Pancreas (tissue), 10 donors: ENCODE data around the gene CASZ1. TPM values are rescaled to one million over a fixed set of nuclear protein-coding genes. Genes with fewer than 3 reads are reported as not detected.

Experiments used
- ATAC-seq, 4 donors: fragments of 200-7000 bp; cut with Tn5 transposase; one replicate each; pipeline versions ENCODE4 v1.8.0 to v1.9.1; 2020; ENCODE audit warnings: mild to moderate bottlenecking in 4 of 4, moderate library complexity in 4 of 4
- DNase-seq, 6 donors: peaks; one replicate each; pipeline ENCODE4 v3.0.0-alpha.2; 2020
- FAIRE-seq: peaks from 2 replicates; lab custom pipeline; 2012; peaks lifted over from hg19 to GRCh38; lab: Jason Lieb, UNC
- H3K27ac ChIP-seq, 4 donors: fragments of 200-600 bp; sonication (generic); 1 replicate in 3 of 4; 2 replicates in 1 of 4; pipeline versions ENCODE4 v1.5.0 to v1.8.0; 2020
- H3K27me3 ChIP-seq, 4 donors: fragments of 200-600 bp; one replicate each; pipeline ENCODE4 v1.8.0; 2021
- H3K36me3 ChIP-seq, 3 donors: fragments of 200-600 bp; sonication (generic) in 1 of 3; one replicate each; pipeline versions ENCODE4 v1.5.0 to v1.8.0; 2020 to 2021
- H3K4me1 ChIP-seq, 3 donors: fragments of 200-600 bp; one replicate each; pipeline ENCODE4 v1.8.0; 2021
- H3K4me3 ChIP-seq, 4 donors: fragments of 200-600 bp; sonication (generic) in 2 of 4; one replicate each; pipeline versions ENCODE4 v1.5.0 to v1.8.0; 2020 to 2021
- H3K9me3 ChIP-seq, 4 donors: fragments of 200-600 bp; one replicate each; pipeline ENCODE4 v1.8.0; 2021
- WGBS, 2 donors: extraction: QIAGEN DNeasy Blood & Tissue Kit; methylation state at CpG; one replicate each; pipeline ENCODE4 v1.1.7; 2013; 5-methylcytosine and 5-hydroxymethylcytosine counted together
- intact Hi-C, 3 donors: fragments of 100-400 bp; cut with DNase I; formaldehyde crosslinking; loops; one replicate each; pipeline versions ENCODE4 v1.11.1 to v1.14.2; 2022
- polyA plus RNA-seq, 2 donors: library from polyadenylated mRNA; stranded (reverse); fragments of 200-250 nt; gene quantifications; one replicate each; pipeline ENCODE4 v1.2.3, GENCODE V29; 2013
- total RNA-seq, 6 donors: library from RNA; stranded (reverse); fragmentation: NEBNext Ultra II Directional in 4 of 6; extraction: Animal tissue kit (Norgen Biotek cat#: 25700) in 4 of 6; gene quantifications; one replicate each; pipeline versions ENCODE4 v1.2.1 to v1.2.4, GENCODE V29; 2021 to 2023
- TF ChIP-seq, protein P1 (sequence below), 4 donors: fragments of 200-600 bp; sonication (generic) in 3 of 4; IDR thresholded peaks; one replicate each; pipeline versions ENCODE4 v1.5.0 to v1.8.0; 2021; ENCODE audit warnings: antibody characterized with exemption in 4 of 4
- donor health status: healthy with polysubstance abuse.
- donor health status: DM: no; HTN: no; CAD: no; lungs with moderate emphysema.
- donor health status: DM: no; HTN: no; CAD: no.
- donor health status: control.
- donor health status: control.
- donor health status: Bipolar disorder and iron deficiency.
- donor health status: DM: yes; HTN: yes; CAD: no.
- donor health status: DM: no; HTN: no; CAD: no.
- donor health status: DM: no; HTN: no; CAD: no.
- donor health status: DM: yes; HTN: yes; CAD: no.

CASZ1 gene
- total RNA-seq: 10 to 100 TPM; 12.3 to 18.9 (median 13.8) TPM
- 10 to 100 TPM in 1 of 2 donors, 1 to 10 TPM in 1; 6.7 to 16.0 TPM for polyA plus RNA-seq

DNA sequence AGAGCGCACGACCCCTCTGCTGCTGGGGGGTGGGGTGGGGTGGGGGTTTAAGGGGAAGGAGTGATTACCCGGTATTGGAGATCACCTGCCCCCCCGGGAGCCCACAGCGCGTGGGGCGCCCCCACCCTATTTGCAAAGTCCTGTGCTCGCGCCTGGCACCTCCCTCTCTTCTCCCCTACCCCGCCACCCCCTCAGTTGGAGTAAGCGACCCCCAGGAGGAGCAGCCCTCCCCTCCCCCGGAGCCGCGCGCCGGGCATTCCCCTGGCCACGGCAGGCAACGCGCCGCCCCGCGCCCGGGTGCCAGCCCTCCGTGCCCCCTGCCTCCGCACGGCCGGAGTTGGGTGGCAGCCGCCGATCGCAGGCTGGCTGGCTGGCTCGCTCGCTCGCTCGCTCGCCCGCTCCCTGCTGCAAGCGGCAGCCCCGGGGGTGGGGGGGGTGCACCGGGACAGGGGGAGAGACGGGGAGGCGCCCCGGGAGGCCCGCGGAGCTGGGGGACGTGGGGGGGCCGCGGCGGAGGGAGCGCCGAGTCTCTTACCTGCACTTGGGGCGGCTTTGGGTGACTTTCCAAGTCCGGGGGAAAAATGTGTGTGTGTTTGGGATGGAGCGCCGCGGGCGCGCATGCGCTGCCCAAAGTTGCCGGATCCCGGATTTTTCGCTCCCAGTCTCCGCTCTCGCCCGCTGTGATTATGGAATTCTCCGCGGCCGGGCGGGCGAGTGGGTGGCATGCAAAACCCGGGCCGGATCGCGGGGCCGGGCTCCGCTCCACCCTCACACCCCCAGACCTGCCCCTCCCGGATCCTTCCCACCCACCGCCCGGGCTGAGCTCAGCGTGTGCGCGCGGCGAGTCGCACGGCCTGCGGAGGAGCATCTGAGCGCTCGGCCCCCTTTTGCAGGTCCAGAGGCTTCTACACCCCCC is at the start of gene CASZ1:
CASZ1 (minus strand) TSS at position 618 of the 916 bp plus-strand sequence. CDS start 102,757 bp downstream, outside the sequence.
- Histone ChIP-seq H3K9me3 (no peaks in the 10 kb centered on the region), H3K27me3 (no peaks in the 10 kb centered on the region), H3K36me3 (no peaks in the 10 kb centered on the region), H3K4me3 (peak within 1 kb of the TSS; percentile 51 to 77 (median 60)), H3K4me1 (peaks cover 5 to 13% (median 7%) of the 10 kb centered on the region in 3 donors), H3K27ac (peak within 1 kb of the TSS in 3 of 4 donors; percentile 44 to 78 (median 49))
- TF ChIP-seq, protein P1, sequence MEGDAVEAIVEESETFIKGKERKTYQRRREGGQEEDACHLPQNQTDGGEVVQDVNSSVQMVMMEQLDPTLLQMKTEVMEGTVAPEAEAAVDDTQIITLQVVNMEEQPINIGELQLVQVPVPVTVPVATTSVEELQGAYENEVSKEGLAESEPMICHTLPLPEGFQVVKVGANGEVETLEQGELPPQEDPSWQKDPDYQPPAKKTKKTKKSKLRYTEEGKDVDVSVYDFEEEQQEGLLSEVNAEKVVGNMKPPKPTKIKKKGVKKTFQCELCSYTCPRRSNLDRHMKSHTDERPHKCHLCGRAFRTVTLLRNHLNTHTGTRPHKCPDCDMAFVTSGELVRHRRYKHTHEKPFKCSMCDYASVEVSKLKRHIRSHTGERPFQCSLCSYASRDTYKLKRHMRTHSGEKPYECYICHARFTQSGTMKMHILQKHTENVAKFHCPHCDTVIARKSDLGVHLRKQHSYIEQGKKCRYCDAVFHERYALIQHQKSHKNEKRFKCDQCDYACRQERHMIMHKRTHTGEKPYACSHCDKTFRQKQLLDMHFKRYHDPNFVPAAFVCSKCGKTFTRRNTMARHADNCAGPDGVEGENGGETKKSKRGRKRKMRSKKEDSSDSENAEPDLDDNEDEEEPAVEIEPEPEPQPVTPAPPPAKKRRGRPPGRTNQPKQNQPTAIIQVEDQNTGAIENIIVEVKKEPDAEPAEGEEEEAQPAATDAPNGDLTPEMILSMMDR (IDR thresholded peaks at IDR 0.05): no peak
- intact Hi-C loops: loop anchor here in 1 of 3 donors (10.0 kb wide), 1 partner anchor 281 kb away; no protein-coding TSS in a partner anchor
- ATAC-seq (peak; percentile 76 to 88 (median 84)), DNase-seq (peak; percentile 84 to 96 (median 89)), FAIRE-seq (no peak)
- WGBS, 2 donors: 0 to 1% methylated on average over 54 to 88 of the region's 88 CpGs

- TF ChIP-seq, protein P1 (IDR thresholded peaks at IDR 0.05): no peak
- 76 to 78% methylated on average over 2 of the region's 2 CpGs for WGBS, 2 donors
- DNase-seq: no peak
- no peak for FAIRE-seq
- Histone ChIP-seq H3K9me3 (no peaks in the 10 kb centered on the region), H3K4me1 (no peaks in the 10 kb centered on the region), H3K27ac (no peak overlapping the region), H3K4me3 (no peak overlapping the region), H3K27me3 (no peaks in the 10 kb centered on the region), H3K36me3 (no peaks in the 10 kb centered on the region)
- intact Hi-C loops: no loop called here
- ATAC-seq: no peak
Observed at GRCh38 chr1:10843697-10844096, 47.3 kb upstream of the CASZ1 start.

DNA sequence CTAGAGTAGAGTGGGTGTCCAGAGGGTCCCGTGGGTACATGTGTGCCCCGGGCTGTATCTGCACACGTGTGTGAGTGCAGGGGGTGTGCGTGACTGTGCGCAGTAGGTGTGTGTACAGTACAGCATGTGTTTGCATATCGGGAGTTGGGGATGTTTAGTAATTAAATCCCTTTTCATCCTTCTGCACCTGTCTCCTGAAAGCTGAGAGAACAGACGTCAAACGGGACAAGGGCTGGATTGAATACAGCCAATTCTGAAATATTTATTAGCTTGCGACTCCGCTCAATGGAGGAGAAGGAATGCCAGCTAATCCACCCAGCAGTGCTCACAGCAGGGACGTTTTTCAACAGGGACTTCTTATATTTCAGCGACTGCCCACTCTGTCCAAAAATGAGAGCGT is 44.7 kb upstream of the CASZ1 start:
- Histone ChIP-seq H3K4me1 (no peaks in the 10 kb centered on the region), H3K9me3 (no peaks in the 10 kb centered on the region), H3K27me3 (no peaks in the 10 kb centered on the region), H3K36me3 (no peaks in the 10 kb centered on the region), H3K4me3 (no peak overlapping the region), H3K27ac (no peak overlapping the region)
- intact Hi-C loops: no loop called here
- 73 to 78% methylated on average over 13 of the region's 13 CpGs for WGBS, 2 donors
- TF ChIP-seq, protein P1 (IDR thresholded peaks at IDR 0.05): no peak
- FAIRE-seq: no peak
- DNase-seq: no peak
- no peak for ATAC-seq

GRCh38 chr1:10839188-10839770 is 42.8 kb upstream of the CASZ1 start:
- TF ChIP-seq, protein P1 (IDR thresholded peaks at IDR 0.05): no peak
- no peak for ATAC-seq
- Histone ChIP-seq H3K4me3 (no peak overlapping the region), H3K9me3 (no peaks in the 10 kb centered on the region), H3K4me1 (no peaks in the 10 kb centered on the region), H3K36me3 (no peaks in the 10 kb centered on the region), H3K27ac (no peak overlapping the region), H3K27me3 (no peaks in the 10 kb centered on the region)
- intact Hi-C loops: no loop called here
- DNase-seq: no peak
- 80 to 88% methylated on average over 9 of the region's 9 CpGs for WGBS, 2 donors
- FAIRE-seq: no peak
